ENCODE measurements around the gene OGFOD3.

Gene OGFOD3

GRCh38 chr17:82424001-82424862 is 5.8 kb upstream of the OGFOD3 start:
- no peak for DNase-seq (ENCODE audit: low read depth)
- TF ChIP-seq, protein P1, sequence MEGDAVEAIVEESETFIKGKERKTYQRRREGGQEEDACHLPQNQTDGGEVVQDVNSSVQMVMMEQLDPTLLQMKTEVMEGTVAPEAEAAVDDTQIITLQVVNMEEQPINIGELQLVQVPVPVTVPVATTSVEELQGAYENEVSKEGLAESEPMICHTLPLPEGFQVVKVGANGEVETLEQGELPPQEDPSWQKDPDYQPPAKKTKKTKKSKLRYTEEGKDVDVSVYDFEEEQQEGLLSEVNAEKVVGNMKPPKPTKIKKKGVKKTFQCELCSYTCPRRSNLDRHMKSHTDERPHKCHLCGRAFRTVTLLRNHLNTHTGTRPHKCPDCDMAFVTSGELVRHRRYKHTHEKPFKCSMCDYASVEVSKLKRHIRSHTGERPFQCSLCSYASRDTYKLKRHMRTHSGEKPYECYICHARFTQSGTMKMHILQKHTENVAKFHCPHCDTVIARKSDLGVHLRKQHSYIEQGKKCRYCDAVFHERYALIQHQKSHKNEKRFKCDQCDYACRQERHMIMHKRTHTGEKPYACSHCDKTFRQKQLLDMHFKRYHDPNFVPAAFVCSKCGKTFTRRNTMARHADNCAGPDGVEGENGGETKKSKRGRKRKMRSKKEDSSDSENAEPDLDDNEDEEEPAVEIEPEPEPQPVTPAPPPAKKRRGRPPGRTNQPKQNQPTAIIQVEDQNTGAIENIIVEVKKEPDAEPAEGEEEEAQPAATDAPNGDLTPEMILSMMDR (IDR thresholded peaks at IDR 0.05; ENCODE audit: low read depth, low read length, missing control alignments): peak; percentile 68
- no peak overlapping the region for H3K4me3 ChIP-seq (ENCODE audit: low read depth, low read length)
- in situ Hi-C loops (cut with HindIII; ENCODE audit: low sequenced_read_pairs): no loop called here

- DNase-seq (ENCODE audit: low read depth): no peak
- H3K4me3 ChIP-seq (ENCODE audit: low read depth, low read length): peak overlapping the region; percentile 72
- TF ChIP-seq, protein P1 (IDR thresholded peaks at IDR 0.05; ENCODE audit: low read depth, low read length, missing control alignments): no peak
- in situ Hi-C loops (cut with HindIII; ENCODE audit: low sequenced_read_pairs): loop anchor here (5.0 to 10.0 kb wide), 2 partner anchors 57 to 75 kb away; no protein-coding TSS in a partner anchor
These were observed 1.2 kb upstream of the OGFOD3 start for GRCh38 chr17:82419540-82419939.

DNA sequence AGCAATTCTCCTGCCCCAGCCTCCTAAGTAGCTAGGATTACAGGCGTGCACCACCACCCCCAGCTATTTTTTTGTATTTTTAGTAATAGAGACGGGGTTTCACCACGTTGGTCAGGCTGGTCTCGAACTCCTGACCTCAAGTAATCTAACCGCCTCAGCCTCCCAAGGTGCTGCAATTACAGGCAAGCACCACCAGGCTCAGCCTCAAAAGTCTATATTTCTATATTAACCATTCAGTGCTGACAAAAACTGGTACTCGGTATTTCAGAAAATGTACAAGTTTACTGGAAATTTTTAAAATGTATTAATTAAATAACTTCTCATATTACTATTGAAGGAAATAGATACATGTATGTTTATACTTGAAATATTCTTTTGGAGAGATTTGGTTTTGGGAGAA is 1.6 kb downstream of the OGFOD3 start:
- H3K4me3 ChIP-seq (ENCODE audit: low read depth, low read length): no peak overlapping the region
- no peak for DNase-seq (ENCODE audit: low read depth)
- in situ Hi-C loops (cut with HindIII; ENCODE audit: low sequenced_read_pairs): loop anchor here (5.0 to 10.0 kb wide), 2 partner anchors 54 to 72 kb away; no protein-coding TSS in a partner anchor
- TF ChIP-seq, protein P1 (IDR thresholded peaks at IDR 0.05; ENCODE audit: low read depth, low read length, missing control alignments): no peak

- no peak for DNase-seq (ENCODE audit: low read depth)
- in situ Hi-C loops (cut with HindIII; ENCODE audit: low sequenced_read_pairs): loop anchor here (5.0 to 10.0 kb wide), 2 partner anchors 54 to 71 kb away; no protein-coding TSS in a partner anchor
- TF ChIP-seq, protein P1 (IDR thresholded peaks at IDR 0.05; ENCODE audit: low read depth, low read length, missing control alignments): no peak
- no peak overlapping the region for H3K4me3 ChIP-seq (ENCODE audit: low read depth, low read length)
These were observed 2.1 kb downstream of the OGFOD3 start for GRCh38 chr17:82416264-82416663.

GRCh38 chr17:82415786-82416185 is 2.6 kb downstream of the OGFOD3 start:
- in situ Hi-C loops (cut with HindIII; ENCODE audit: low sequenced_read_pairs): loop anchor here (5.0 to 10.0 kb wide), 2 partner anchors 53 to 71 kb away; no protein-coding TSS in a partner anchor

GRCh38 chr17:82415336-82415735 is 3.0 kb downstream of the OGFOD3 start:
- in situ Hi-C loops (cut with HindIII; ENCODE audit: low sequenced_read_pairs): loop anchor here (5.0 to 10.0 kb wide), 2 partner anchors 53 to 71 kb away; no protein-coding TSS in a partner anchor
- no peak for DNase-seq (ENCODE audit: low read depth)
- TF ChIP-seq, protein P1 (IDR thresholded peaks at IDR 0.05; ENCODE audit: low read depth, low read length, missing control alignments): no peak
- H3K4me3 ChIP-seq (ENCODE audit: low read depth, low read length): no peak overlapping the region

More at GRCh38 chr17:82415786-82416185, 2.6 kb downstream of the OGFOD3 start:
- H3K4me3 ChIP-seq (ENCODE audit: low read depth, low read length): no peak overlapping the region
- TF ChIP-seq, protein P1 (IDR thresholded peaks at IDR 0.05; ENCODE audit: low read depth, low read length, missing control alignments): no peak
- no peak for DNase-seq (ENCODE audit: low read depth)
